Dermis blood vessel endothelial cell (primary cell): ENCODE results near the gene TRIM4. TPM values are rescaled to one million over a fixed set of nuclear protein-coding genes. Genes with fewer than 3 reads are reported as not detected.
"Not testable (repeated sequence)": the region's sequence is repeated elsewhere in the genome, so short reads cannot be mapped to it uniquely, and the experiment has no call there.

Experiments used
- DNase-seq: peaks from one replicate; pipeline ENCODE4 v3.0.0; 2010
- total RNA-seq: library from RNA; depleted of rRNA; stranded (reverse); fragments of >200 nt; gene quantifications from 2 replicates; pipeline ENCODE4 v1.2.3, GENCODE V29; 2014

TRIM4 gene
- total RNA-seq, 1 donor from 2014 or later: 29.6 TPM

- no peak for DNase-seq
Measured at GRCh38 chr7:99919814-99920112, 433 bp upstream of the TRIM4 start.

GRCh38 chr7:99910976-99911375 is 8.4 kb downstream of the TRIM4 start:
- no peak for DNase-seq

- no peak for DNase-seq
Measured at GRCh38 chr7:99901581-99901980, 17.7 kb downstream of the TRIM4 start.

GRCh38 chr7:99899830-99900519 is 19.4 kb downstream of the TRIM4 start:
- no peak for DNase-seq

GRCh38 chr7:99898836-99899235 is 20.5 kb downstream of the TRIM4 start:
- no peak for DNase-seq

GRCh38 chr7:99898023-99898357 is 21.3 kb downstream of the TRIM4 start:
- DNase-seq: no peak

GRCh38 chr7:99897322-99898022 is 21.9 kb downstream of the TRIM4 start:
- no peak for DNase-seq

DNA sequence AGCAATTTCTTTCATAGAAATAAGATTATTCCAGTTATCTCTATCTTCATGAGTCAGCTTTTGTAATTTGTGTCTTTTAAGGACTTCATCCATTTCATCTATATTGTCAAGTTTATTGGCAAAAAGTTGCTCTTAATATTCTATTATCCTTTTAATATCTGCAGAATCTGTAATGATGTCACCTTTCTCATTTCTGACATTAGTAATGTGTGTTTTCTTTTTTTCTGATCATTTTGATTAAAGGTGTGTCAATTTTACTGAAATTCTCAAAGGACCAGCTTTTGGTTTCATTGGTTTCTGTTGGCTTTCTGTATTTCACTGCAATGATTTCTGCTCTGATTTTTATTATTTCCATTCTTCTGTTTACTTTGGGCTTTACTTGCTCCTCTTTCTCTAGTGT is 24.6 kb downstream of the TRIM4 start:
- DNase-seq: no peak

DNA sequence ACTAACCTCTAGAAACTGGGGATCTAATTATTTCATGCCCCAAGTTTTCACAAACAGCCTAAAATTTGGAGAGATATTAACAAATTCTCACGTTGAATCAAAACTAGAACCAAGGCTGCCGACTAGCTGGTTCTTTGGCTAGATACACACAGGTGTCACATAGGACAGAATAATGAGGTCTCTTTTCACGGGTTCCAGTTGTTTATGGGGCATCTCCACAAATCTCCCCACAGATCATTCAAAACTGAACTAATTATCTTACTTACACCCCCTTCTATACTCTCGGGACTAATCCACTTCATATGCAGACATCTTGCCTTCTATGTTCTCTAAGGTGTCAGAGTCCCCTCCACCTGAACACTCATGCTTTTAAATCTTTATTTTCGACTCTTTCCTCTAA is 26.1 kb downstream of the TRIM4 start:
- DNase-seq: no peak

- DNase-seq: not testable (repeated sequence)
Measured at GRCh38 chr7:99890348-99890747, 29.0 kb downstream of the TRIM4 start.

- DNase-seq: not testable (repeated sequence)
Measured at GRCh38 chr7:99888366-99888765, 31.0 kb downstream of the TRIM4 start.

GRCh38 chr7:99881370-99881769 is 38.0 kb downstream of the TRIM4 start:
- no peak for DNase-seq

DNA sequence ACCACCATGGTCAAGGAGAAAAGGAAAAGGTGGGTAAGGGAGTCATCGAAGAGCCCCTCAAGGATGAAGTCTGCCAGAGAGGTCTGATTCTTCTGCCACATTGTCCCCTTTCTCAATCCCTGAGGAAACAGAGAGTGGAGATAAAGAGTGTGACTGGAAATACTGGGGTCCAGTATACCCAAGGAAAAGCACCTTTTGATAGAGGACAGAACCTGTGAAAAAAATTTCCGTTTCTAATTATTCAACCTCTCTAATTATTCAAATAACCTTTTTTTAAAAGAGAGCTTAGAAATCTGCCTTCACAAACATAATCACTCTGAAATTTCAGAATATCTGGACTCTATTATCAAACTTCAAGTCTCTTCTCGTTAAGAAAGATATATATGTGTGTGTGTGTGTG is 42.4 kb downstream of the TRIM4 start, which contains the start of gene OR2AE1:
OR2AE1 (minus strand) TSS at position 101 of the 400 bp plus-strand sequence; CDS start at position 101, 0 bp downstream.
- no peak for DNase-seq

- DNase-seq: no peak
Measured at GRCh38 chr7:99876491-99876890, 42.8 kb downstream of the TRIM4 start.

DNA sequence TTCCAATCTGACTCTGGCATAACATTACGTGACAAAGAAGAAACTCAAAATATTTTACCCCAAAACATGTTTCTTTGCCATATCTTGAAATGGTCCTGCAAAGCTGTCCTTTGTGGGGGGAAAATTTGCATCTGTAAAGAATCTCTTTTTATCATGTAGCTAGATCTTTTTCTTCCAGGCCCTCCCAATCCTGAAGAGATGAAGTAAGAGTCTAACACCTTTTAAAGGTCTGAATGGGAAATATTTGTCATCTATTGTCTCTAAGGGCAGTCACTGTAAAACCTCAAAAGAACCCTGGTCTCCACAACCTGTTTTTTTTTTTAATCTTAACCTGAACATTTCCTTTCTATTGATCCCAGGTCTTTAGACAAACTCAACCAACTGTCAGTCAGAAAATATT is 51.1 kb downstream of the TRIM4 start:
- DNase-seq: no peak

GRCh38 chr7:99867477-99867876 is 51.9 kb downstream of the TRIM4 start:
- not testable (repeated sequence) for DNase-seq

GRCh38 chr7:99863847-99864440 is 55.4 kb downstream of the TRIM4 start:
- peak; percentile 1 for DNase-seq

- DNase-seq: no peak
Measured at GRCh38 chr7:99860281-99861127, 58.8 kb downstream of the TRIM4 start.

- DNase-seq: no peak
Measured at GRCh38 chr7:99855236-99855635, 64.1 kb downstream of the TRIM4 start.

- DNase-seq: no peak
Measured at GRCh38 chr7:99848420-99849216, 70.7 kb downstream of the TRIM4 start.

- DNase-seq: no peak
Measured at GRCh38 chr7:99844328-99844727, 75.0 kb downstream of the TRIM4 start.

DNA sequence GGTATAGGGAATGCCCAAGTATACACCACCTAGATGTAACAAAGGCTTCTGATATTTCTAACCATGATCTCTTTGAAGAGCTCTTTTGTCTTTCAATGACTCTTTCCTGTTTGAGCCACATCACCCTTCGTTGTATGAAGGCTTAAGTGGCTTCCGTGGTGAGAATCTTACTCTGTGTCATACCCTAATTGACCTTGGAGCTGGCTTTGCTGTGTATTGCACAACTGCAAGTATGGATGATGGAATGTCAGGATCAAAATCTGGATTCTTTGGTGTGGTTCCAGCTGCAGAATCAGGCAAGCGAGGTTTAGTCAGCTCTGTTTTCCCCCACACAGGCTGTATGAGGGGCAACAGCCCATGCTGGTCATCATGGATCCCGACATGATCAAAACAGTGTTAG is 75.5 kb downstream of the TRIM4 start:
- no peak for DNase-seq
